Activated CD8-positive, alpha-beta memory T cell treated with anti-CD3 and anti-CD28 coated beads, Interleukin-2, amount 50 U/mL, for 4 hours (primary cell): Measurements from ENCODE around the gene UBL3.

Experiments used
- DNase-seq: peaks from one replicate; pipeline ENCODE4 v3.0.0-alpha.2; 2020

Gene UBL3

GRCh38 chr13:29805994-29806979 is 44.1 kb downstream of the UBL3 start:
- DNase-seq, result no peak

DNA sequence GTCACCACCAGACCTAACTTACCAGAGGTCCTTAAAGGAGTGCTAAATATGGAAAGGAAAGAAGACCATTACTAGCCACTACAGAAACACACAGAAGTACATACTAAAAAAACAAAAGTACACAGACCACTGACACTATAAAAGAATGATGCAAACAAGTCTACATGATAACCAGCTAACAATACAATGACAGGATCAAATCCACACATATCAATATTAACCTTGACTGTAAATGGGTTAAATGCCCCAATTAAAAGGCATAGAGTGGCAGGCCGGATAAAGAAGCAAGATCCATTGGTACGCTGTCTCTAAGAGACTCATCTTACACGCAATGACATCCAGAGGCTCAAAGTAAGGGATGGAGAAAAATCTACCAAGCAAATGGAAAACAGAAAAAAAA is 47.2 kb downstream of the UBL3 start:
- no peak for DNase-seq

DNA sequence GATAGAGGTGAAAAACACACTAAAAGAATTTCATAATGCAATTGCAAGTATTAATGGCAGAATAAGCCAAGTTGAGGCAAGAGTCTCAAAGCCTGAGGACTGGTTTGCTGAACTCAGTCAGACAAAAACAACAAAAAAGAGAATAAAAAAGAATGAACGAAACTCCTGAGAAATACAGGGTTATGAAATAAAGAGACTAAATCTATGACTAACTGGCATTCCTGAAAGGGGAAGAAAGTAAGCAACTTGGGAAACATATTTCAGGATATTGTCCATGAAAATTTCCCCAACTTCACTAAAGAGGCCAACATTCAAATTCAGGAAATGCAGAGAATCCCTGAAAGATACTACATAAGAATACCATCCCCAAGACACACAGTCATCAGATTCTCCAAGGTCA is 47.8 kb downstream of the UBL3 start:
- DNase-seq, result no peak

- no peak for DNase-seq
Measured at GRCh38 chr13:29801737-29802305, 48.6 kb downstream of the UBL3 start.

DNA sequence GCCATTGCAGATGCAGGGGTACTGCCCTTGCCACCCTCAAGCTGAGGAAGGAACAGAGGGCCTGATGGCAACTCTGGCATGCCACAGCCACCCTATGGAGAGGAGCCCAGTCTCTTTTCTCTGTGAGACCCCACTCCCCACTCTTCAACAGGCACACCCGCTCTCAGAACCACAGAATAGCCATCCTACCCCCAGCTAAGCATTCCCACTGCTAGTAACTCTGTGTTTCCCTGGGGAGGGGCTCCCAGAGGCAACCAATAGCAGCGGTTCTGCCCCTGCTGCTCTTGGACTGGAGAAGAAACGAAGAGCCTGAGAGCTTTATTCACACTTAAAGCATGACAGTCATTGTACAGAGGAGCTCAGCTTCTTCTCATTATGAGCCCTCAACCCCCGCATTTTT is 49.3 kb downstream of the UBL3 start:
- DNase-seq, result no peak

DNA sequence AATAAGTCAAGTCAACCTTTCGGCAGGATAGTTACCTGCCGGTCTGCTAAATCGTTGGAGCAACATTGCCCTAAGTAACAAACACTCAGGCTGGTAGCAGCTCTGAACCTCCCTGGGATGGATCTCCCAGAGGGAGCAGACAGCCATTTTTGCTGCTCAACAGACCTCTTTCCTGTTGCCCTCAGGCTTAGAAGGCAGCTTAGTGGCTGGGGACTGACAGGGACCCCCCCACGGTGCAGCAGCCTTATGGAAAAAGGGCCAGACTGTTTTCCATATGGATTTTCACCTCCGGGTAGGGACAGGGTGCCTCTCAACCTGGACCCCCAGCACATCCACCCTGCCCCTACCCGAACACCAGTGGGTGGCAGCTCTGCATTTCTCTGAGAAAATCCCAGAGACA is 49.7 kb downstream of the UBL3 start:
- DNase-seq, result no peak

DNA sequence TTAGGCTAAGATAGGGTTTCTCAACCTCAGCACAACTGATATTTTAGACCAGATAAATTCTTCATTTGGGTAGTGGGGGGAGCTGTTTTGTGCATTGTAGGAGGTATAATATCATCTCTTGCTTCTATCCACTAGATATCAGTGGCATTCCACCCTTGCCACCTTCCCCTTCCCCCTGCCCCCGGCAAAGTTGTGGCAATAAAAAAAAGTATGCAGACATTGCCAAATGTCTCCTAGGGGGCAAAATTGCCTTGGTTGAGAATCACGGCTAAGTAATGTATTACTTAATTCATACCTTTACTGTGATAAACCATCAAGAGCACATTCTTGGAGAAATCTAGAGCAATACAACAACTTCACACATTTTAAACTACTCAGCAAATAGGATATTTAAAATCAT is 51.4 kb downstream of the UBL3 start:
- no peak for DNase-seq

DNA sequence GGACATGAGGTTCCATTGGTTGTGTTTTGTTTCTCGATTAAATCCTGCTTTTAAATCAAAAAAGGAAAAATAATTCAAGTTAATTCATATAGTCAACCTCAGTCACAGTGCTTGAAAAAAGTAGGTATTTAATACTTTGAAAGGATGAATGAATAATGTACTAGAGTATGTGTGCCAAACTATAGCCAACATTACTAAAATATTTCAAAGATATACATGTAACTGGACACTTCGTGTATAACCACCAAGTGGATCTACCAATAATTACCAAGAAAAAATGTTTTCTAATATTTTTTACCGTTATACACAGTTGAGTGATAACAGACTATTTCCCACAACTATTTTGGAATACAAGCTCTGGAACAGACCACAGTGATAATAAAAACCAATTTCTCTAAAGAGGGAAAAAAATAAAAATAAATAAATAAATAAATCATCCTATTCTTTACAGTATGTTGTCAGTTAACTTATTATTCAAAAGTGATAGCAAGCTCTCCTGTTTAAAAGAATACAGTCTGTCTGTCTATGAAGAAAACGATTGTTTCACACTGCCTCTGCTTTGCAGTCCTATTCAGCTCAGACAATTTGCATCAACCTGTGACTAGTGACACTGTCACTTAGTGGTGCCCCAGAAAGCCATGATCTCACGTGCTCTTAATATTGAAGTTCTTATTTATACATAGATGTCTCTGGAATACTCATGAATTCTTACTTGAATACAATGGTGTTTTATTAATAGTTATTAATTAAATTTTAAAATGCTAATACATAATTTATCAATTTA is 58.2 kb downstream of the UBL3 start:
- no peak for DNase-seq

DNA sequence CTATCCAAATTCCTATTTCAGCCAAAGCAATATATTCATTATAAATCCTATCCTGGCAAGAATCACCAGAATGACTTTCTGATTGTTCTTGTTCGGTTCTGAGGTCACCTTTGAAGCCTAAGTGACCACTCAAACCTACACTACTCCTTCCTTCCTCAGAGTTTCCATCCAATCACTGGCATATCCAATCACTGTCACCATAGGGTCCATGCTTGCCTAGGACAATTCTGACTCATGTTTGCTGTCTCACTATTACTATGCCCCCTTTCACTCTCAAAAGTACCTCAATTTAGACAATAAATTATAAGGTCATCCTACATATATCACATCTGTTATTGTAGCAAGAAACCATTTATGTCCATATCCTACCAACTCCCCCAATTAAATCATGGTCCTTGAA is 58.9 kb downstream of the UBL3 start:
- DNase-seq, result no peak

DNA sequence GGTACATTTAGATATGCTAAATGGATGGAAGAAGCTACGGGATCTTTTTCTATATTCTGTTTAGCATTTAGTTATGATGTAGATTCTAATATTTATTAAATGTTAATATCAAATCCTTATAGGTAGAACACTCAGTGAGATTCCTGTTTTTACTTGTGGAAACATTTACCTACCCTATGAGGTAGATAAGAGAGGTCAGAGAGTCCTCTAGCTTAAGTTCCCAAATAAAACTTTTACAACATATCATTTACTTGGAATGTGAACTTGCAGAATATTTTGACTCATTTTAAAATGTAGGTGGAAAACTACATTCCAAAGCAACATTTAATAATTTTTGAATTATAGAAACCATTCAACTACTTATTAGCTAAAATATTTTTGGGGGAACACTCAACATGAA is 63.7 kb downstream of the UBL3 start:
- DNase-seq, result no peak

DNA sequence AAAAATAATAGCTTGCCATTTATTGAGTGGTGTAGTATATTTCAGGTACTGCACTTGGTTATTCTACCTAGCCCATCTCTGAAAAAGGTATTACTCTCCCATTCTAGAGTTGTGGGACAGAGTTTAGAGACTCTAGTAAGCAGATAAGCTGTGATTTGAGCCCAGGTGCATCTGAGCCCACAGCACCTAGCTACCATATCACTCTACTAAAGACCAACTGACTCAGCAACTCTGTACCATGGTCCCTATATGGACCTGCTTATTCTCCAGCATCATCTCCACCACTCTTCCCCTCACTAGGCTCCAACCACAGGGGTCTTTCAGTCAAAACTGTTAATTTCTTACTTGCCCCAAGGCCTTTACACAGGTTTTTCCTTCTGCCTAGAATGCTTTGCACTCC is 64.4 kb downstream of the UBL3 start:
- DNase-seq, result no peak

GRCh38 chr13:29782798-29783197 is 67.6 kb downstream of the UBL3 start:
- DNase-seq, result no peak

- DNase-seq, result no peak
Measured at GRCh38 chr13:29774830-29775229, 75.6 kb downstream of the UBL3 start.

- no peak for DNase-seq
Measured at GRCh38 chr13:29771247-29771646, 79.2 kb downstream of the UBL3 start.

DNA sequence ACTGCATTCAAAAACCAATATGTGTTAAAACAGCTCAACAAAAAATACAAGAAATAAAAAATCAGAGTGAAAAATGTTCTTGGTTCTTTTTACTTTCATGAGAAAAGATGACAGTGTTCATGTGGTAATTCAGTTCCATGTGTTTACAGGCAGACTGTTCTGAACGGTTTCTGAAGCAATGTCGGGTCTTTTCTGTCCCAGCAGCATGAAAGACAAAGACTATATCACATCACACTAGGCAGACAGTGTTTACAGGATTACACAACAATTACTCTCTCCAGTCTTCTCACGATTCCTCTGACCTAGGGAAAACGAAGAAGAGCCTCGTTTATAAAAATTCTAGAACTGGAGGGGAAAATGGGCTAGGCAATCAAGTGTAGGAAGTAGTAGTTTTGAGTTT is 83.4 kb downstream of the UBL3 start:
- no peak for DNase-seq

GRCh38 chr13:29763436-29764180 is 86.8 kb downstream of the UBL3 start:
- DNase-seq, result no peak

DNA sequence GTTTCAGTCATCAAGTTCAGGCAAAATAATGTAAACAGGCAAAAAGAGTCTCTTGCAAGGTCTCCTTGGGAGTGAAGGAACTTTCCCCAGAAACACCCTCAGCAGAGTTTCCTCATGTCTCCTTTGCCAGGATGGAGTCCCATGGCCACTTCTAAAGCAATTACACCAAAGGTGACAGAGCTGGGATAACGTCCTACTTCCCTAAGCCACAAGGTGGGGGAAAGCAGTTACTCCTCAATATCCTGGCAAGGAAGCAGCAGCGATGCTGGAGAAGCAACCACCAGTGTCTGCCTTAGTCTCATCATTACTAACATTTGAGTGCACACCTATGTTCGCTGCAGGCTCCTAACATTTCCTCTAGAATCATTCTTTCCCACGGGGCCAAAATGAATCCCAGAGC is 88.6 kb downstream of the UBL3 start:
- no peak for DNase-seq

DNA sequence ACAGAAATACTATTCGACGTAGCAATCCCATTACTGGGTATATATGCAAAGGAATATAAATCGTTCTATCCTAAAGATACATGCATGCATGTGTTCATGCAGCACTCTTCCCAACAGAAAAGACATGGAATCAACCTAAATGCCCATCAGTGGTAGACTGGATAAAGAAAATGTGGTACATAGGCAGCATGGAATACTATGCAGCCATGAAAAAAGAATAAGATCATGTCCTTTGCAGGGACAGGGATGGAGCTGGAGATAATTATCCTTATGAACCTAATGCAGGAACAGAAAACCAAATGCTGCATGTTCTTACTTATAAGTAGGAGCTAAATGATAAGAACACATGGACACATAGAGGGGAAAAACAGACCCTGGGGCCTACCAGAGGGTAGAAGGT is 89.3 kb downstream of the UBL3 start:
- no peak for DNase-seq

- no peak for DNase-seq
Measured at GRCh38 chr13:29760544-29760943, 89.9 kb downstream of the UBL3 start.

GRCh38 chr13:29758531-29759114 is 91.8 kb downstream of the UBL3 start:
- DNase-seq, result peak; percentile 64

- DNase-seq, result no peak
Measured at GRCh38 chr13:29756506-29756905, 93.9 kb downstream of the UBL3 start.

DNA sequence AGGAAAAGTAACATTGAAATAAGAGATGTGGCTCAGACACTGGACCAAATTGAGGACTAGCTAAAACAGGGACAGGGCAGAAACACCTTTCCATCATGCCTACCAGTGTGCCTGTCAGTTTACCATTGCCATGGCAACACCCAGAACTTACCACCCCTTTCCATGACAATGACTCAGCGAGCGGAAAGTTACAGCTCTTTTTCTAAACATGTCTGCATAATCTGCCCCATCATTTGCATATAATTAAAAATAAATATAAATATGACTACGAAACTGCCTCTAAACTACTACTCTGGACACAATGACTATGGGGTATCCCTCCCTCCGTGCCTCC is 96.0 kb downstream of the UBL3 start:
- no peak for DNase-seq
